Gastroesophageal sphincter (tissue), 4 donors: ENCODE results near the gene ZFR. TPM values are rescaled to one million over a fixed set of nuclear protein-coding genes. Genes with fewer than 3 reads are reported as not detected.
"Not testable (repeated sequence)": the region's sequence is repeated elsewhere in the genome, so short reads cannot be mapped to it uniquely, and the experiment has no call there.

Source experiments
- ATAC-seq: fragments of 150-250 bp; one replicate; pipeline ENCODE4 v1.9.1; 2016; ENCODE audit warnings: mild to moderate bottlenecking, moderate library complexity
- H3K27ac ChIP-seq, 4 donors: fragments of 200-600 bp; sonication (generic) in 3 of 4; 1 replicate in 3 of 4; 2 replicates in 1 of 4; pipeline ENCODE4 v1.5.1; 2016 to 2019
- H3K27me3 ChIP-seq: fragments of 200-600 bp; sonication (generic); one replicate; pipeline ENCODE4 v1.5.1; 2019
- H3K36me3 ChIP-seq, 2 donors: fragments of 200-600 bp; sonication (generic); one replicate each; pipeline ENCODE4 v1.5.1; 2019; ENCODE audit warnings: control low read depth in 1 of 2
- H3K4me1 ChIP-seq, 3 donors: fragments of 200-600 bp; sonication (generic); 1 replicate in 2 of 3; 2 replicates in 1 of 3; pipeline ENCODE4 v1.5.1; 2016 to 2019; ENCODE audit warnings: control low read depth in 2 of 3
- H3K4me3 ChIP-seq, 2 donors: fragments of 200-600 bp; sonication (generic); one replicate each; pipeline ENCODE4 v1.5.1; 2019; ENCODE audit warnings: mild to moderate bottlenecking in 1 of 2, moderate library complexity in 1 of 2
- H3K9me3 ChIP-seq, 3 donors: fragments of 200-600 bp; sonication (generic); one replicate each; pipeline ENCODE4 v1.5.1; 2017 to 2019; ENCODE audit warnings: control low read depth in 2 of 3
- CTCF ChIP-seq, 4 experiments: fragments of 200-600 bp in 2 of 4; fragments of 450-650 bp in 2 of 4; sonication (generic) in 1 of 4; IDR thresholded peaks; one replicate each; pipeline ENCODE4 v1.5.1; 2017 to 2019; ENCODE audit warnings: antibody characterized with exemption in 4 of 4, mild to moderate bottlenecking in 2 of 4, moderate library complexity in 2 of 4
- EP300 ChIP-seq: sonication (generic); formaldehyde crosslinking; IDR thresholded peaks from one replicate; pipeline ENCODE4 v1.6.1; 2017; ENCODE audit warnings: antibody characterized with exemption, mild to moderate bottlenecking
- POLR2A ChIP-seq, 2 donors: fragments of 450-650 bp; IDR thresholded peaks; one replicate each; pipeline ENCODE4 v1.6.1; 2017; ENCODE audit warnings: antibody characterized with exemption in 2 of 2, mild to moderate bottlenecking in 2 of 2, moderate library complexity in 1 of 2
- POLR2AphosphoS5 ChIP-seq: sonication (generic); formaldehyde crosslinking; IDR thresholded peaks from one replicate; pipeline ENCODE4 v1.6.1; 2017; ENCODE audit warnings: antibody characterized with exemption
- WGBS, 2 donors: methylation state at CpG; one replicate each; pipeline ENCODE4 v1.1.5; 2018; ENCODE audit warnings: low coverage in 1 of 2; 5-methylcytosine and 5-hydroxymethylcytosine counted together
- total RNA-seq, 4 donors: library from RNA; depleted of rRNA; stranded (reverse); fragments of >200 nt; gene quantifications; one replicate each; pipeline ENCODE4 v1.1.0, GENCODE V29; 2016

Gene ZFR
- total RNA-seq, 4 donors from 2014 or later = 92.9 to 108 (median 100) TPM

- no peak for TF ChIP-seq POLR2AphosphoS5
- TF ChIP-seq EP300 = no peak
- no peak for TF ChIP-seq POLR2A (IDR thresholded peaks at IDR 0.05)
- no peak for TF ChIP-seq CTCF (IDR thresholded peaks at IDR 0.05)
- Histone ChIP-seq H3K36me3 (no peaks in the 10 kb centered on the region), H3K9me3 (peaks cover 0 to 4% (median 0%) of the 10 kb centered on the region in 3 donors), H3K4me1 (peaks cover 0 to 6% (median 3%) of the 10 kb centered on the region in 3 donors), H3K27ac (no peak overlapping the region), H3K4me3 (no peak overlapping the region), H3K27me3 (no peaks in the 10 kb centered on the region)
- no peak for ATAC-seq
- 82 to 86% methylated on average over 2 to 3 of the region's 7 CpGs for WGBS, 2 donors
These were observed 127.5 kb downstream of the ZFR start for GRCh38 chr5:32317041-32317440.

- no peaks in the 10 kb centered on the region for H3K36me3 ChIP-seq
- WGBS, 2 donors = 72 to 79% methylated on average over 6 to 8 of the region's 8 CpGs
- no peak overlapping the region for H3K27ac ChIP-seq
- H3K4me3 ChIP-seq = no peak overlapping the region
- no peaks in the 10 kb centered on the region for H3K9me3 ChIP-seq
- TF ChIP-seq CTCF (IDR thresholded peaks at IDR 0.05) (no peak), POLR2A (IDR thresholded peaks at IDR 0.05) (no peak), EP300 (no peak), POLR2AphosphoS5 (no peak)
- ATAC-seq = no peak
- H3K4me1 ChIP-seq = peaks cover 0 to 22% (median 9%) of the 10 kb centered on the region in 3 donors
- H3K27me3 ChIP-seq = no peaks in the 10 kb centered on the region
These were observed 129.1 kb downstream of the ZFR start for GRCh38 chr5:32315221-32316014.

- no peaks in the 10 kb centered on the region for H3K9me3 ChIP-seq
- ATAC-seq = no peak
- TF ChIP-seq EP300 = no peak
- no peak for TF ChIP-seq POLR2A (IDR thresholded peaks at IDR 0.05)
- no peak for TF ChIP-seq POLR2AphosphoS5
- TF ChIP-seq CTCF (IDR thresholded peaks at IDR 0.05) = no peak
- no peak overlapping the region for H3K27ac ChIP-seq
- H3K4me1 ChIP-seq = peaks cover 0 to 30% (median 9%) of the 10 kb centered on the region in 3 donors
- H3K36me3 ChIP-seq = no peaks in the 10 kb centered on the region
- 66 to 78% methylated on average over 4 to 5 of the region's 5 CpGs for WGBS, 2 donors
- no peaks in the 10 kb centered on the region for H3K27me3 ChIP-seq
- H3K4me3 ChIP-seq = no peak overlapping the region
These were observed 129.9 kb downstream of the ZFR start for GRCh38 chr5:32314658-32315057.

- H3K27ac ChIP-seq, H3K4me3 ChIP-seq, H3K27me3 ChIP-seq, ATAC-seq, H3K36me3 ChIP-seq, H3K9me3 ChIP-seq: not testable (repeated sequence)
- 88 to 90% methylated on average over 8 of the region's 10 CpGs for WGBS, 2 donors
- peaks cover 0 to 35% (median 9%) of the 10 kb centered on the region in 3 donors for H3K4me1 ChIP-seq
These were observed 130.4 kb downstream of the ZFR start for GRCh38 chr5:32314152-32314488.

- peak; percentile 97 for ATAC-seq
- Histone ChIP-seq H3K27me3 (no peaks in the 10 kb centered on the region), H3K36me3 (no peaks in the 10 kb centered on the region), H3K4me1 (peaks cover 0 to 49% (median 17%) of the 10 kb centered on the region in 3 donors), H3K9me3 (no peaks in the 10 kb centered on the region), H3K27ac (peak within 1 kb of the TSS; percentile 88 to 99 (median 98)), H3K4me3 (peak within 1 kb of the TSS; percentile 68 to 70)
- 0% methylated on average over 9 of the region's 83 CpGs; no CpG with 5 or more reads in 1 of the 2 donors for WGBS, 2 donors
- TF ChIP-seq POLR2A (IDR thresholded peaks at IDR 0.05) (peak; percentile 93 to 95), EP300 (no peak), POLR2AphosphoS5 (peak; percentile 78), CTCF (IDR thresholded peaks at IDR 0.05) (peak in 3 of 4 experiments; percentile 20 to 27 (median 22))
These were observed 131.8 kb downstream of the ZFR start, which contains the start of gene MTMR12 for GRCh38 chr5:32312595-32313332. MTMR12 (minus strand) TSS chr5:32312939; CDS start chr5:32312838, 101 bp downstream.
